ENCODE results near the gene BOK.

BOK gene

GRCh38 chr2:241546771-241547498 is 11.6 kb upstream of the BOK start:
- no peak overlapping the region for H3K27ac Mint-ChIP-seq
- DNase-seq: no peak
- no peak overlapping the region for H3K4me3 Mint-ChIP-seq

GRCh38 chr2:241547781-241548450 is 10.6 kb upstream of the BOK start:
- Mint-ChIP-seq H3K27ac (no peak overlapping the region), H3K4me3 (no peak overlapping the region), H3K4me1 (ENCODE audit: low read depth) (no peaks in the 10 kb centered on the region), H3K27me3 (peaks cover 43% of the 10 kb centered on the region), H3K9me3 (no peaks in the 10 kb centered on the region), H3K36me3 (ENCODE audit: low read depth) (no peaks in the 10 kb centered on the region)
- DNase-seq: no peak

More at GRCh38 chr2:241546771-241547498, 11.6 kb upstream of the BOK start:
- Mint-ChIP-seq H3K36me3 (ENCODE audit: low read depth) (no peaks in the 10 kb centered on the region), H3K27me3 (peaks cover 45% of the 10 kb centered on the region), H3K9me3 (no peaks in the 10 kb centered on the region), H3K4me1 (ENCODE audit: low read depth) (no peaks in the 10 kb centered on the region)

- no peak overlapping the region for H3K4me3 Mint-ChIP-seq
- H3K9me3 Mint-ChIP-seq: no peaks in the 10 kb centered on the region
- no peaks in the 10 kb centered on the region for H3K4me1 Mint-ChIP-seq (ENCODE audit: low read depth)
- no peak overlapping the region for H3K27ac Mint-ChIP-seq
- H3K36me3 Mint-ChIP-seq (ENCODE audit: low read depth): no peaks in the 10 kb centered on the region
- DNase-seq: no peak
- H3K27me3 Mint-ChIP-seq: peaks cover 38% of the 10 kb centered on the region
Observed at GRCh38 chr2:241548451-241548835, 10.1 kb upstream of the BOK start.

- Mint-ChIP-seq H3K4me3 (no peak overlapping the region), H3K27me3 (peaks cover 44% of the 10 kb centered on the region), H3K4me1 (ENCODE audit: low read depth) (peaks cover 2% of the 10 kb centered on the region), H3K9me3 (peaks cover 2% of the 10 kb centered on the region), H3K27ac (no peak overlapping the region), H3K36me3 (ENCODE audit: low read depth) (no peaks in the 10 kb centered on the region)
- DNase-seq: no peak
Observed at GRCh38 chr2:241550616-241551580, 7.6 kb upstream of the BOK start.

GRCh38 chr2:241551599-241551997 is 6.9 kb upstream of the BOK start:
- Mint-ChIP-seq H3K9me3 (peaks cover 2% of the 10 kb centered on the region), H3K4me3 (no peak overlapping the region), H3K27ac (no peak overlapping the region), H3K27me3 (peaks cover 49% of the 10 kb centered on the region), H3K36me3 (ENCODE audit: low read depth) (no peaks in the 10 kb centered on the region), H3K4me1 (ENCODE audit: low read depth) (peaks cover 2% of the 10 kb centered on the region)
- no peak for DNase-seq

GRCh38 chr2:241551998-241552737 is 6.4 kb upstream of the BOK start:
- no peaks in the 10 kb centered on the region for H3K36me3 Mint-ChIP-seq (ENCODE audit: low read depth)

GRCh38 chr2:241553512-241553830 is 5.1 kb upstream of the BOK start:
- DNase-seq: no peak
- Mint-ChIP-seq H3K27ac (no peak overlapping the region), H3K27me3 (peaks cover 58% of the 10 kb centered on the region), H3K4me3 (no peak overlapping the region), H3K4me1 (ENCODE audit: low read depth) (peaks cover 6% of the 10 kb centered on the region), H3K9me3 (peaks cover 15% of the 10 kb centered on the region), H3K36me3 (ENCODE audit: low read depth) (no peaks in the 10 kb centered on the region)

More at GRCh38 chr2:241551998-241552737, 6.4 kb upstream of the BOK start:
- Mint-ChIP-seq H3K4me1 (ENCODE audit: low read depth) (peaks cover 2% of the 10 kb centered on the region), H3K27ac (no peak overlapping the region), H3K4me3 (no peak overlapping the region), H3K9me3 (peaks cover 7% of the 10 kb centered on the region), H3K27me3 (peaks cover 54% of the 10 kb centered on the region)
- no peak for DNase-seq

GRCh38 chr2:241553981-241554380 is 4.6 kb upstream of the BOK start:
- Mint-ChIP-seq H3K4me1 (ENCODE audit: low read depth) (peaks cover 6% of the 10 kb centered on the region), H3K36me3 (ENCODE audit: low read depth) (no peaks in the 10 kb centered on the region), H3K9me3 (peaks cover 15% of the 10 kb centered on the region), H3K27ac (no peak overlapping the region), H3K27me3 (peaks cover 54% of the 10 kb centered on the region), H3K4me3 (no peak overlapping the region)
- no peak for DNase-seq

- Mint-ChIP-seq H3K4me1 (ENCODE audit: low read depth) (peaks cover 7% of the 10 kb centered on the region), H3K36me3 (ENCODE audit: low read depth) (no peaks in the 10 kb centered on the region), H3K9me3 (peaks cover 15% of the 10 kb centered on the region), H3K27ac (no peak overlapping the region), H3K27me3 (peaks cover 50% of the 10 kb centered on the region), H3K4me3 (no peak overlapping the region)
- no peak for DNase-seq
Observed at GRCh38 chr2:241554610-241555322, 3.8 kb upstream of the BOK start.

GRCh38 chr2:241555711-241556110 is 2.8 kb upstream of the BOK start:
- Mint-ChIP-seq H3K27ac (no peak overlapping the region), H3K4me3 (no peak overlapping the region), H3K4me1 (ENCODE audit: low read depth) (peaks cover 10% of the 10 kb centered on the region), H3K27me3 (peaks cover 59% of the 10 kb centered on the region), H3K9me3 (peaks cover 15% of the 10 kb centered on the region), H3K36me3 (ENCODE audit: low read depth) (no peaks in the 10 kb centered on the region)
- no peak for DNase-seq

GRCh38 chr2:241556746-241557145 is 1.8 kb upstream of the BOK start:
- peaks cover 52% of the 10 kb centered on the region for H3K27me3 Mint-ChIP-seq

GRCh38 chr2:241559323-241560161 is 997 bp downstream of the BOK start:
- no peaks in the 10 kb centered on the region for H3K36me3 Mint-ChIP-seq (ENCODE audit: low read depth)
- peaks cover 10% of the 10 kb centered on the region for H3K4me1 Mint-ChIP-seq (ENCODE audit: low read depth)
- H3K9me3 Mint-ChIP-seq: peaks cover 15% of the 10 kb centered on the region
- no peak overlapping the region for H3K27ac Mint-ChIP-seq
- no peak for DNase-seq
- H3K4me3 Mint-ChIP-seq: peak overlapping the region; percentile 44
- peaks cover 46% of the 10 kb centered on the region for H3K27me3 Mint-ChIP-seq

More at GRCh38 chr2:241556746-241557145, 1.8 kb upstream of the BOK start:
- Mint-ChIP-seq H3K4me3 (no peak overlapping the region), H3K4me1 (ENCODE audit: low read depth) (peaks cover 10% of the 10 kb centered on the region), H3K36me3 (ENCODE audit: low read depth) (no peaks in the 10 kb centered on the region), H3K27ac (no peak overlapping the region), H3K9me3 (peaks cover 15% of the 10 kb centered on the region)
- no peak for DNase-seq

All from activated T-cell treated with anti-CD3 and anti-CD28 coated beads, Interleukin-2, amount 50 U/mL, for 24 hours (primary cell).